HepG2 (cell line): ENCODE data around the gene ACOT8. TPM values are rescaled to one million over a fixed set of nuclear protein-coding genes. Genes with fewer than 3 reads are reported as not detected.

Experiments used
- CENPX ChIP-seq: sonication (generic); formaldehyde crosslinking; IDR thresholded peaks from 2 replicates; pipeline ENCODE4 v1.9.0; 2021; ENCODE audit warnings: mild to moderate bottlenecking, missing genetic modification reagents, moderate library complexity
- FOXA1 ChIP-seq, 2 experiments: fragments of 450-650 bp in 1 of 2; sonication (generic) in 1 of 2; formaldehyde crosslinking in 1 of 2; IDR thresholded peaks; 2 replicates each; pipeline versions ENCODE4 v1.4.0 to v1.6.1; 2016 to 2020; ENCODE audit warnings: missing genetic modification reagents in 1 of 2
- FOXO1 ChIP-seq: sonication (generic); formaldehyde crosslinking; IDR thresholded peaks from 2 replicates; pipeline ENCODE4 v1.4.0; 2020; ENCODE audit warnings: missing genetic modification reagents
- HCFC1 ChIP-seq: fragments of 150-350 bp; IDR thresholded peaks from 2 replicates; pipeline ENCODE4 v1.6.1; 2014; ENCODE audit warnings: low read depth, low read length
- KMT2A ChIP-seq: sonication (generic); formaldehyde crosslinking; IDR thresholded peaks from 2 replicates; pipeline ENCODE4 v1.4.0; 2020; ENCODE audit warnings: missing genetic modification reagents
- MIER3 ChIP-seq: IDR thresholded peaks from 2 replicates; pipeline ENCODE4 v1.6.1; 2016; ENCODE audit warnings: missing compliant biosample characterization, borderline replicate concordance
- RAD21 ChIP-seq: fragments of 450-650 bp; formaldehyde crosslinking; IDR thresholded peaks from 2 replicates; pipeline ENCODE4 v1.5.0; 2020; ENCODE audit warnings: mild to moderate bottlenecking
- REPIN1 ChIP-seq: sonication (generic); formaldehyde crosslinking; IDR thresholded peaks from 2 replicates; pipeline ENCODE4 v1.8.0; 2022; ENCODE audit warnings: missing genetic modification reagents, low read depth, mild to moderate bottlenecking, borderline replicate concordance
- SIX1 ChIP-seq: sonication (generic); formaldehyde crosslinking; IDR thresholded peaks from 2 replicates; pipeline ENCODE4 v1.4.0; 2020; ENCODE audit warnings: missing genetic modification reagents, borderline replicate concordance
- TSC22D2 ChIP-seq: sonication (generic); formaldehyde crosslinking; IDR thresholded peaks from 2 replicates; pipeline ENCODE4 v1.5.1; 2020; ENCODE audit warnings: missing genetic modification reagents, mild to moderate bottlenecking, borderline replicate concordance
- ZBTB42 ChIP-seq: sonication (generic); formaldehyde crosslinking; IDR thresholded peaks from 2 replicates; pipeline ENCODE4 v1.5.0; 2020; ENCODE audit warnings: mild to moderate bottlenecking, missing genetic modification reagents
- ZNF256 ChIP-seq: sonication (generic); formaldehyde crosslinking; conservative IDR thresholded peaks from 2 replicates; pipeline ENCODE4 v1.4.0; 2020; ENCODE audit warnings: missing genetic modification reagents
- ZNF496 ChIP-seq: sonication (generic); formaldehyde crosslinking; IDR thresholded peaks from 2 replicates; pipeline ENCODE4 v1.8.1; 2023; ENCODE audit warnings: mild to moderate bottlenecking, moderate library complexity, missing genetic modification reagents; ENCODE audit not compliant: insufficient replicate concordance
- ZNF674 ChIP-seq: sonication (generic); formaldehyde crosslinking; IDR thresholded peaks from 2 replicates; pipeline ENCODE4 v1.5.0; 2020; ENCODE audit warnings: low read depth, mild to moderate bottlenecking, missing genetic modification reagents
- ZNF746 ChIP-seq: sonication (generic); formaldehyde crosslinking; IDR thresholded peaks from 2 replicates; pipeline ENCODE4 v1.8.0; 2022; ENCODE audit warnings: mild to moderate bottlenecking, missing genetic modification reagents
- polyA plus RNA-seq, 8 experiments: library from polyadenylated mRNA; depleted of rRNA in 3 of 8; stranded (reverse) in 7 of 8; unstranded in 1 of 8; fragments of >200 nt; fragmentation: Illumina TruSeq in 4 of 8; extraction: Trizol in 4 of 8; gene quantifications; 2 replicates each; pipeline versions ENCODE4 v1.2.1 to v1.2.3, GENCODE V29; 2011 to 2016; ENCODE audit warnings: low read depth in 4 of 8, missing spikeins in 1 of 8, mixed read lengths in 1 of 8; ENCODE audit not compliant: insufficient read depth in 1 of 8
- total RNA-seq, 5 experiments: library from RNA; depleted of rRNA; stranded (reverse); fragments of >200 nt; fragmentation: Illumina TruSeq; extraction: Trizol; gene quantifications; 2 replicates each; pipeline ENCODE4 v1.2.3, GENCODE V29; 2016; ENCODE audit warnings: low read depth in 1 of 5
- TF ChIP-seq, protein P1 (sequence below): sonication (generic); formaldehyde crosslinking; IDR thresholded peaks from 2 replicates; pipeline ENCODE4 v1.4.0; 2020; ENCODE audit warnings: mild to moderate bottlenecking, missing genetic modification reagents
- TF ChIP-seq, protein P2 (sequence below): sonication (generic); formaldehyde crosslinking; IDR thresholded peaks from 2 replicates; pipeline ENCODE4 v1.4.0; 2020; ENCODE audit warnings: mild to moderate bottlenecking, low read depth, missing genetic modification reagents
- TF ChIP-seq, protein P3 (sequence below): sonication (generic); formaldehyde crosslinking; IDR thresholded peaks from 2 replicates; pipeline ENCODE4 v1.4.0; 2020; ENCODE audit warnings: missing genetic modification reagents
- TF ChIP-seq, protein P4 (sequence below): sonication (generic); formaldehyde crosslinking; IDR thresholded peaks from 2 replicates; pipeline ENCODE4 v1.8.0; 2022; ENCODE audit warnings: missing genetic modification reagents, mild to moderate bottlenecking, inconsistent platforms, borderline replicate concordance
- TF ChIP-seq, protein P5 (sequence below): sonication (generic); formaldehyde crosslinking; IDR thresholded peaks from 2 replicates; pipeline ENCODE4 v1.8.1; 2023; ENCODE audit warnings: mild to moderate bottlenecking, inconsistent platforms, moderate library complexity, missing genetic modification reagents, borderline replicate concordance
- TF ChIP-seq, protein P6 (sequence below): IDR thresholded peaks from 2 replicates; pipeline ENCODE4 v1.6.1; 2016; ENCODE audit warnings: mild to moderate bottlenecking, missing biosample characterization, missing genetic modification reagents

The ACOT8 gene
- total and polyA plus RNA-seq, 2 of the 13 experiments (the other 11 are each of a cell fraction or from before 2014, with no cell fraction given), result 31.4 to 45.5 TPM

DNA sequence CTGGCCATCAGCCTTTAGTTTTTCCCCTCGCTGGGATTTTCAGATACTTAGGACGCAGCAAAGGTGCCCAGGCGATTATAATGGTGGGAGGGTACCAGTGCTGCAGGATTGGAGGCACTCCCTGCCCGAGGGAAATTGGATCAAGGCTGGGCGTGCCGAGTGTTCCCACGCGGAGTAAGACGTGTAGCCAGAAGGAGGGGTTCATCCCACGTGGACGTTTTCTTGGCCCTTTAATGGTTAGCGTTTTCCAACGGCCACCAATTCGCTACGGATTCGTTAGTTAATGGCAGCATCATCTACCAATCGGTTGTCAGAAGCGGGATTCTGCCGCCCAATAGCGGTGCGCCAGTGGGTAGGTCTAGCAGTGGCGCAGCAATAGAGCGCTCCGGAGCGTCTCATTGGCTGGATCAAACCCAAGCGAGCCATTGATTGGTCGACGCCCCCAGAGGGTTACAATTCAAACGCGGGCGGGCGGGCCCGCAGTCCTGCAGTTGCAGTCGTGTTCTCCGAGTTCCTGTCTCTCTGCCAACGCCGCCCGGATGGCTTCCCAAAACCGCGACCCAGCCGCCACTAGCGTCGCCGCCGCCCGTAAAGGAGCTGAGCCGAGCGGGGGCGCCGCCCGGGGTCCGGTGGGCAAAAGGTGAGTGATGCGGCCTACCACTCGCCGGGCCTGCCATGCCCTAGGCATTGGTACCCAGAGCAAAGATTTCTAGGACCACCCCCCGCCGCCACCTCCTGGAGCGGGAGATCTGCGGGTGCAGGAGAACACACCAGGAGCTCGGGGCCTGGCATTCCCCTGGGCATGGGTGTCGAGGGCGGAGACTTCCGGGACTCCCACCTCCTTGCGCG, 44.8 kb downstream of the ACOT8 start, which contains the start of gene UBE2C (continued):
- TF ChIP-seq FOXA1 (IDR thresholded peaks at IDR 0.05) (no peak), FOXA1 (CRISPR knock-in tag; IDR thresholded peaks at IDR 0.05) (no peak), REPIN1 (CRISPR knock-in tag) (peak; percentile 66), ZNF674 (no peak), TSC22D2 (CRISPR knock-in tag) (no peak), HCFC1 (no peak), ZNF256 (CRISPR knock-in tag) (peak; percentile 86), ZNF496 (CRISPR knock-in tag) (no peak), RAD21 (CRISPR knock-in tag) (no peak), ZNF746 (CRISPR knock-in tag) (no peak), CENPX (CRISPR knock-in tag) (no peak), FOXO1 (CRISPR knock-in tag) (no peak), MIER3 (CRISPR knock-in tag) (no peak), KMT2A (CRISPR knock-in tag) (peak; percentile 36; the same call in 1 of the 2 replicates), SIX1 (no peak), ZBTB42 (CRISPR knock-in tag) (no peak)
- TF ChIP-seq, protein P1, sequence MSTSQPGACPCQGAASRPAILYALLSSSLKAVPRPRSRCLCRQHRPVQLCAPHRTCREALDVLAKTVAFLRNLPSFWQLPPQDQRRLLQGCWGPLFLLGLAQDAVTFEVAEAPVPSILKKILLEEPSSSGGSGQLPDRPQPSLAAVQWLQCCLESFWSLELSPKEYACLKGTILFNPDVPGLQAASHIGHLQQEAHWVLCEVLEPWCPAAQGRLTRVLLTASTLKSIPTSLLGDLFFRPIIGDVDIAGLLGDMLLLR (CRISPR knock-in tag), result no peak
- TF ChIP-seq, protein P2, sequence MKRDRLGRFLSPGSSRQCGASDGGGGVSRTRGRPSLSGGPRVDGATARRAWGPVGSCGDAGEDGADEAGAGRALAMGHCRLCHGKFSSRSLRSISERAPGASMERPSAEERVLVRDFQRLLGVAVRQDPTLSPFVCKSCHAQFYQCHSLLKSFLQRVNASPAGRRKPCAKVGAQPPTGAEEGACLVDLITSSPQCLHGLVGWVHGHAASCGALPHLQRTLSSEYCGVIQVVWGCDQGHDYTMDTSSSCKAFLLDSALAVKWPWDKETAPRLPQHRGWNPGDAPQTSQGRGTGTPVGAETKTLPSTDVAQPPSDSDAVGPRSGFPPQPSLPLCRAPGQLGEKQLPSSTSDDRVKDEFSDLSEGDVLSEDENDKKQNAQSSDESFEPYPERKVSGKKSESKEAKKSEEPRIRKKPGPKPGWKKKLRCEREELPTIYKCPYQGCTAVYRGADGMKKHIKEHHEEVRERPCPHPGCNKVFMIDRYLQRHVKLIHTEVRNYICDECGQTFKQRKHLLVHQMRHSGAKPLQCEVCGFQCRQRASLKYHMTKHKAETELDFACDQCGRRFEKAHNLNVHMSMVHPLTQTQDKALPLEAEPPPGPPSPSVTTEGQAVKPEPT (CRISPR knock-in tag), result 0 out of 2 replicates have a peak, but pooled peaks have one; percentile 20
- TF ChIP-seq, protein P3, sequence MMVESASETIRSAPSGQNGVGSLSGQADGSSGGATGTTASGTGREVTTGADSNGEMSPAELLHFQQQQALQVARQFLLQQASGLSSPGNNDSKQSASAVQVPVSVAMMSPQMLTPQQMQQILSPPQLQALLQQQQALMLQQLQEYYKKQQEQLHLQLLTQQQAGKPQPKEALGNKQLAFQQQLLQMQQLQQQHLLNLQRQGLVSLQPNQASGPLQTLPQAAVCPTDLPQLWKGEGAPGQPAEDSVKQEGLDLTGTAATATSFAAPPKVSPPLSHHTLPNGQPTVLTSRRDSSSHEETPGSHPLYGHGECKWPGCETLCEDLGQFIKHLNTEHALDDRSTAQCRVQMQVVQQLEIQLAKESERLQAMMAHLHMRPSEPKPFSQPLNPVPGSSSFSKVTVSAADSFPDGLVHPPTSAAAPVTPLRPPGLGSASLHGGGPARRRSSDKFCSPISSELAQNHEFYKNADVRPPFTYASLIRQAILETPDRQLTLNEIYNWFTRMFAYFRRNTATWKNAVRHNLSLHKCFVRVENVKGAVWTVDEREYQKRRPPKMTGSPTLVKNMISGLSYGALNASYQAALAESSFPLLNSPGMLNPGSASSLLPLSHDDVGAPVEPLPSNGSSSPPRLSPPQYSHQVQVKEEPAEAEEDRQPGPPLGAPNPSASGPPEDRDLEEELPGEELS (CRISPR knock-in tag), result 0 out of 2 replicates have a peak, but pooled peaks have one; percentile 31
- TF ChIP-seq, protein P4, sequence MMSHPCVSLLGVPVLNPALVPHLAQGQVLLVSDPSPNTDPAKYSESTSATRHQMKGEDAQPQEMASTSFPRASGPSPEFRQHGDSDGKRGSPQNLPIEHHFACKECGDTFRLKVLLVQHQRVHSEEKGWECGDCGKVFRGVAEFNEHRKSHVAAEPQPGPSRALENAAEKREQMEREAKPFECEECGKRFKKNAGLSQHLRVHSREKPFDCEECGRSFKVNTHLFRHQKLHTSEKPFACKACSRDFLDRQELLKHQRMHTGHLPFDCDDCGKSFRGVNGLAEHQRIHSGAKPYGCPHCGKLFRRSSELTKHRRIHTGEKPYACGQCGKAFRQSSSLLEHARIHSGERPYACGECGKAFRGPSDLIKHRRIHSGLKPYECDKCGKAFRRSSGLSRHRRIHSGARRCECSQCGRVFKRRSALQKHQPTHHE (CRISPR knock-in tag), result no peak
- TF ChIP-seq, protein P5, sequence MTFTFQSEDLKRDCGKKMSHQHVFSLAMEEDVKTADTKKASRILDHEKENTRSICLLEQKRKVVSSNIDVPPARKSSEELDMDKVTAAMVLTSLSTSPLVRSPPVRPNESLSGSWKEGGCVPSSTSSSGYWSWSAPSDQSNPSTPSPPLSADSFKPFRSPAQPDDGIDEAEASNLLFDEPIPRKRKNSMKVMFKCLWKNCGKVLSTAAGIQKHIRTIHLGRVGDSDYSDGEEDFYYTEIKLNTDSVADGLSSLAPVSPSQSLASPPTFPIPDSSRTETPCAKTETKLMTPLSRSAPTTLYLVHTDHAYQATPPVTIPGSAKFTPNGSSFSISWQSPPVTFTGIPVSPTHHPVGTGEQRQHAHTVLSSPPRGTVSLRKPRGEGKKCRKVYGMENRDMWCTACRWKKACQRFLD (CRISPR knock-in tag), result no peak; the same call in 1 of the 2 replicates
- TF ChIP-seq, protein P6, sequence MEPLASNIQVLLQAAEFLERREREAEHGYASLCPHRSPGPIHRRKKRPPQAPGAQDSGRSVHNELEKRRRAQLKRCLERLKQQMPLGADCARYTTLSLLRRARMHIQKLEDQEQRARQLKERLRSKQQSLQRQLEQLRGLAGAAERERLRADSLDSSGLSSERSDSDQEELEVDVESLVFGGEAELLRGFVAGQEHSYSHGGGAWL, result no peak; the same call in 1 of the 2 replicates
